T-helper 1 cell treated with Interleukin-12 subunit alpha and Interleukin-12 subunit beta and Interleukin-4 antibody, amounts not matched to agents 30 μg/mL and 1 μg/mL, for 36 hours (primary cell): Measurements from ENCODE around the gene WNT7A.

Experiments
- H3K27ac Mint-ChIP-seq: one replicate; pipeline ENCODE4 v1.8.0; 2021; ENCODE audit warnings: mild to moderate bottlenecking, mixed read lengths
- H3K27me3 Mint-ChIP-seq: one replicate; pipeline ENCODE4 v1.8.0; 2021; ENCODE audit warnings: low read depth, mixed read lengths
- H3K36me3 Mint-ChIP-seq: one replicate; pipeline ENCODE4 v1.8.0; 2021; ENCODE audit warnings: low read depth, mixed read lengths
- H3K4me1 Mint-ChIP-seq: one replicate; pipeline ENCODE4 v1.8.0; 2021; ENCODE audit warnings: low read depth, mixed read lengths
- H3K4me3 Mint-ChIP-seq: one replicate; pipeline ENCODE4 v1.8.0; 2021; ENCODE audit warnings: mild to moderate bottlenecking, moderate library complexity, mixed read lengths
- H3K9me3 Mint-ChIP-seq: one replicate; pipeline ENCODE4 v1.8.0; 2021; ENCODE audit warnings: mixed read lengths

WNT7A gene

DNA sequence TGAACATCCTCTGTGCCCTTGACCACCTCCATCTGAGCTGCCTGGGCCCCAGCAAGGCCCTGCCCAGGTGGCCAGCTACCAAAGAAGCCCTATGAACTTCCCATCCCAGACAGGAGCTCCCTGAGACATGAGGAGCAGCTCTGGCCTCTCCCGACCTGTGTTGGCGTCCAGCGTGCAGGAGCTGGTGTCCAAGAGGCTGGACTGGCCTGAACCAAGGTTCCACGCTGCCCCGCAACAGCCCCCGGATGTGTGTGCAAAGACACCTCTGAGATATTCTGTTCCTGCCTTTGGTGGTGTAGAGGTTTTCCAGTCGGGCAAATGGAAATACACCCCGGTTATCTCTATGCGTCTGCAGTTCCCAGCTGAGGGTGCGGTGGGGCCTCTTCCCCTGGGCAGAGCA is 42.1 kb downstream of the WNT7A start:
- Mint-ChIP-seq H3K4me1 (no peaks in the 10 kb centered on the region), H3K9me3 (no peaks in the 10 kb centered on the region), H3K4me3 (no peak overlapping the region)

DNA sequence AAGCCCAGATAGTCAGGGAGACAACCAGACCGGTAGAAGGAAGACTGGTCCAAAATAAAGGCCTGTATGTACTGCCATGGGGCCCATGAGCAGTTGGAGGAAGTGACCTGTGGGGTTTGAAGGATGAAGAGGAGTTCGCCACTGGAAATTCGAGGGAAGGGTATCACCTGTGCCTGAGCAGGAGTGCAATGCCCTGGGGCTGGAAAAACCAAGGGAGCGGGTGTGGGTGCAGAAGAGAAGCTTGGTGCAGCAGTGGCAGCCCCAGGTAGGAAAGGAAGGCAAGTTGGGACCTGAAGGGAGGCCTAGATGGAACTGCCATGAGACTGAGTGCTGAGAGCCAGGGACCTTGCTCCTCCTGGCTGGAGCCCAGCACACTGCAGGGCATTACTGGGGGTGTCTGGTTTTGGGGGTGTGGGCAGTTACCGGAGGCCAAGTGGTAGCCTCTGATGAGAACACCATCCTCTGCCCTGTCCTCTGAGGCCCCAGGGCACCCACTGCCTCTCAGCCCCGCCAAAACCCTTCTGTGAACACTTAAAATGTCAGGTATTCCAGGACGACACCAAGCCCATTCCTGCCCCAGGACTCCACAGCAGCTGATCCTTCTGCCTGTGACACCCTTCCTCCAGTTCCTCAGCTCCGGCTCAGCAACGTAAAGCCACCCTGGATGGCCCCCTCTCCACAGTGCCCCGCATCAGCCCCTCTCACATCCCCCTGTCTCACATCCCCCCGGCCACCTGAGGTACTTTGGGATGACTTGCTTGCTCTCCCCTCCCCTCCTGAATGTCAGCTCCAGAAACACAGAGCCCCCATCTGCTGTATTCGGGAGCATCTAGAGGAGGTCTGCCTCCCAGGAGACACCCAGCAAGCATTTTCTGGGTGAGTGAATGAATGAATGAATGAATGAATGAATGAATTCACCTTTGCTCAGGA is 42.9 kb downstream of the WNT7A start:
- H3K27me3 Mint-ChIP-seq: no peaks in the 10 kb centered on the region
- H3K4me3 Mint-ChIP-seq: no peak overlapping the region
- H3K36me3 Mint-ChIP-seq: no peaks in the 10 kb centered on the region
- no peaks in the 10 kb centered on the region for H3K9me3 Mint-ChIP-seq
- no peak overlapping the region for H3K27ac Mint-ChIP-seq
- H3K4me1 Mint-ChIP-seq: no peaks in the 10 kb centered on the region

More for the DNA sequence above, 42.1 kb downstream of the WNT7A start:
- Mint-ChIP-seq H3K27ac (no peak overlapping the region), H3K27me3 (no peaks in the 10 kb centered on the region), H3K36me3 (no peaks in the 10 kb centered on the region)

GRCh38 chr3:13835246-13835645 is 44.6 kb downstream of the WNT7A start:
- Mint-ChIP-seq H3K27me3 (no peaks in the 10 kb centered on the region), H3K4me3 (no peak overlapping the region), H3K27ac (no peak overlapping the region), H3K36me3 (no peaks in the 10 kb centered on the region), H3K9me3 (no peaks in the 10 kb centered on the region), H3K4me1 (no peaks in the 10 kb centered on the region)

DNA sequence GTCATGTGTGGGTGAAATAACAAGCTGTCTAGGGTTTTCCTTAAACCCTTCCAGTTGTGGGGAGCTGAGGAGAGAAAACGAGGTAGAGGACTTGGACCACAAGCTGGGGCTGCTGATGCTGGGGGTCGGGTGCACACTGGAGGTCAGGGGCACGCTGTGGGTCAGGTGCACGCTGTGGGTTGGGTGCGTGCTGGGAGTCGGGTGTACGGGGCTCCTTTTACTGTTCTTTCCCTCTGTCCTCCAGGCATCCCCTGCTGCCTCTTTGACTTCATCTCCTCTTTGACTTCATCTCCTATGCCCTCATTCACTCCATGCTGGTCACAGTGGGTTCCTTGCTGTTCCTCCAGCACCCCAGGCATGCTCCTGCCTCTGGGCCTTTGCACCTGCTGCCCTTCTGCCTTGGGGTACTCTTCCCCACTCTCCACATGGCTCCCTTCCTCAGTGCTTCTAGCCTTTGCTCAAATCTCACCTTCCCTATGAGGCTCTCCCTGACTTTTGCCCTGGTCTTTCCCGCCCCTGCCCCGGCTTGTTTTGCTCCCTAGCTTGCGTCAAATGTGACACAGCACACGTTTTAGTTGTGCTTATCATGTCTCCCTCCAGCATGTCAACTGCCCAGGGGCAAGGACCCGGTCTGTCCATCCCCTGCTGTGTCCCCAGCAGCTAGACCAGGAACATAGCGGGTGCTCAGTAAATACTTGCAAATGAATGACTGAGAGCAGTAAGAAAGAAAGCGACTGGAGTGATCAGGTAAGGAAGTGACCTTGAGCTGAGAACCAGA is 45.4 kb downstream of the WNT7A start:
- H3K27me3 Mint-ChIP-seq: no peaks in the 10 kb centered on the region
- H3K4me1 Mint-ChIP-seq: no peaks in the 10 kb centered on the region
- no peak overlapping the region for H3K27ac Mint-ChIP-seq
- no peaks in the 10 kb centered on the region for H3K9me3 Mint-ChIP-seq
- H3K4me3 Mint-ChIP-seq: no peak overlapping the region
- no peaks in the 10 kb centered on the region for H3K36me3 Mint-ChIP-seq

GRCh38 chr3:13833506-13834257 is 46.2 kb downstream of the WNT7A start:
- H3K9me3 Mint-ChIP-seq: no peaks in the 10 kb centered on the region
- no peak overlapping the region for H3K4me3 Mint-ChIP-seq
- no peaks in the 10 kb centered on the region for H3K36me3 Mint-ChIP-seq
- H3K27ac Mint-ChIP-seq: no peak overlapping the region
- H3K27me3 Mint-ChIP-seq: no peaks in the 10 kb centered on the region
- H3K4me1 Mint-ChIP-seq: no peaks in the 10 kb centered on the region

DNA sequence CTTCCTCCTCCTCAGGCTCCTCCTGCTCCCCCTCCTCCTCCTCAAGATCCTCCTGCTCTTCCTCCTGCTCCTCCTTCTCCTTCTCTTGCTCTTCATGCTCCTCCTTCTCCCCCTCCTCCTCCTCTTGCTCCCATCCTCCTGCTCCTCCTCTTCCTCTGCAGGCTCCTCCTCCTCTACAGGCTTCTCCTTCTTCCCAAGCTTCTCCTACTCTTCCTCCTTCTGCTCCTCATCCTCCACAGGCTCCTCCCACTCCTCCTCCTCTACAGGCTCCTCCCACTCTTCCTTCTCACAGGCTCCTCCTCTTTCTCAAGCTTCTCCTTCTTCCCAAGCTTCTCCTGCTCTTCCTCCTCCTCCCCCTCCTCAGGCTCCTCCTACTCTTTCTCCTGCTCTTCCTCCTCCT is 47.7 kb downstream of the WNT7A start:
- H3K36me3 Mint-ChIP-seq: no peaks in the 10 kb centered on the region
- no peak overlapping the region for H3K27ac Mint-ChIP-seq
- H3K9me3 Mint-ChIP-seq: no peaks in the 10 kb centered on the region
- no peaks in the 10 kb centered on the region for H3K4me1 Mint-ChIP-seq
- H3K4me3 Mint-ChIP-seq: no peak overlapping the region
- H3K27me3 Mint-ChIP-seq: no peaks in the 10 kb centered on the region

DNA sequence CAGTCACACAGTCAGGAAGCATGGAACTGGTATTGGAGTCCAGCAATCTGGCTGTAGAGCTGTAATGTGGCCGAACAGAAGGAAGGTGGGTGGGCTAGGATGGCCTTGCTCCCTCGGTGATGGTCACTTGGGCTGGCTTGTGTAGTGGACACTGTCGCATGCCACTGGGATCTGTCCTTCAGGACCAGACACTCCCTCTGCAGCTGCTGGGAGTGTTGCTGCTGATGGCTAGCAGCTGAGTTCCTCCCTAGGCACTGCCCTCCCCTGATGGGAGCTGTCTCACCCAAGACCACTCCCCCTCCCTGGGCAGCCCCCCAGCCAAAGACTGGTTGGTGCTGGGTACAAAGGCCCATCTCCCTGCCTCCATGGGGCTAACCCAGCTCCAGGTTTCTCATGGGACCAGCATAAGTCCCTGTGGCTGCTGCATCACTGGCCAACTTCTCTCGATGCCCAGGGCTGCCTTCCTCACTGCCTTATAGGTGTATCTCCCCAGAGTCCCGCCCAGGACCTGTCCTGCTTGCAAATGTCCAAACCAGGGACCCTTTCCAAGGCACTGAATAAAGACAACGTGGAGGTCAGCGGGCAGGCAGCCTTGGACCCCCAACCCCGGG is 48.4 kb downstream of the WNT7A start:
- no peaks in the 10 kb centered on the region for H3K36me3 Mint-ChIP-seq
- H3K27me3 Mint-ChIP-seq: no peaks in the 10 kb centered on the region
- no peaks in the 10 kb centered on the region for H3K4me1 Mint-ChIP-seq
- no peak overlapping the region for H3K27ac Mint-ChIP-seq
- no peak overlapping the region for H3K4me3 Mint-ChIP-seq
- H3K9me3 Mint-ChIP-seq: no peaks in the 10 kb centered on the region

- Mint-ChIP-seq H3K27ac (no peak overlapping the region), H3K4me3 (no peak overlapping the region), H3K9me3 (peaks cover 3% of the 10 kb centered on the region), H3K4me1 (no peaks in the 10 kb centered on the region), H3K36me3 (no peaks in the 10 kb centered on the region), H3K27me3 (no peaks in the 10 kb centered on the region)
Observed at GRCh38 chr3:13829311-13829710, 50.6 kb downstream of the WNT7A start.

DNA sequence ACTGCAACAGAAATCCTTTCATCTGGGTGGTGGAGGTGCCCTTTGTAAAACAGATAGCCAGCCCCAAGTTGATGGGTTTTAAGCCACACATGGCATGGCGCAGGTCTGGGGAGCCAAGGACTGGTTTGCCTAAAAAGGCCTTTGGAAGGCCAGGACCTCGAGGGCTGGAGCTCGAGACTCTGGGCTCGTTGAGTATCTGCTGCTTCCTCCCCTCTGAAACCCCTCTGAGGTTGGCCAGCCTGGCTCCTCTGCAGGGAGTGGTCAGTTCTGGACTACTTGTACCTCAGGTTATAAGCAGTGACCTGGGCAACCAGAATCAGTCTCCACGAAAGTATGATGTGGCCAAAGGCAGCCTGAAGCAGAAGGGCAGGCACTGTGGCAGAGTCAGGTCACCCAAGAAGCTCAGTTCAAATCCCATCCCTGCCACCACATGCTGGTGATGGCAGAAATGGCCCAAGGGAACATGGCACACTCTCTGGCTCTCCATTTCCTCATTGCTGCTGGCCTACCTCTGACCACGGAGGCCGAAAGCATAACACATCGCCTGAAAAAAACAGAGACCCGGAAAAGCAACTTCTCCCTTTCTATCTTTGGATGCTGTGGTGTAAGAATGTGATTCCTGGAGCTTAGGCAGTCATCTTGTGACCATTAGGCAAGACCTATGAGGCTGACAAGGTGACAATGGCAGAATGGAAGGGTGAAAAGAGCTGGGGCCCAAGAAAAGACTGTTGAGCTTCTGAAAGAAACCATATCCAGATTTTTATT is 51.2 kb downstream of the WNT7A start:
- H3K36me3 Mint-ChIP-seq: no peaks in the 10 kb centered on the region
- no peak overlapping the region for H3K27ac Mint-ChIP-seq
- peaks cover 3% of the 10 kb centered on the region for H3K9me3 Mint-ChIP-seq
- no peaks in the 10 kb centered on the region for H3K4me1 Mint-ChIP-seq
- H3K27me3 Mint-ChIP-seq: no peaks in the 10 kb centered on the region
- no peak overlapping the region for H3K4me3 Mint-ChIP-seq

- Mint-ChIP-seq H3K36me3 (no peaks in the 10 kb centered on the region), H3K4me3 (no peak overlapping the region), H3K27ac (no peak overlapping the region), H3K4me1 (no peaks in the 10 kb centered on the region), H3K9me3 (peaks cover 3% of the 10 kb centered on the region), H3K27me3 (no peaks in the 10 kb centered on the region)
Observed at GRCh38 chr3:13827699-13828098, 52.2 kb downstream of the WNT7A start.

DNA sequence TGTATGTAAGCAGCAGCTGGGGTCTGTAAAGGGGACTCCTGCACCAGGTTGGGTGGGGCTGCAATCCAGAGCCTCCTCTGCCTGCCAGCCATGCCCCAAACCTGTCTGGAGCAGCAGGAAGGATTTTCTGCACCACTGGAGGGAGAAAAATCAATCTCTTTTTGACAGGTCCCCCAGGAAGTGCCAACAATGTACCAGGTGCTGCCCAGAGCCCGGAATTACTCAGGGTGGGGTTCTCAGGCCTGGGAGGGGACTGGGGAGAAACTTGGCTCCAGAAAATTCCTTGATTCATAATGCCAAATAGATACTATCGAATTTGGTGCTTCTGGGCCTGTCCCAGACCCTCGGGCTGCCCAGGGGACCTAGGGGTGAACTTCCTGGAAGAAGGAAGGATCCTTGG is 52.6 kb downstream of the WNT7A start:
- Mint-ChIP-seq H3K27ac (no peak overlapping the region), H3K9me3 (peaks cover 3% of the 10 kb centered on the region), H3K27me3 (no peaks in the 10 kb centered on the region), H3K4me3 (no peak overlapping the region), H3K4me1 (no peaks in the 10 kb centered on the region), H3K36me3 (no peaks in the 10 kb centered on the region)

- Mint-ChIP-seq H3K36me3 (no peaks in the 10 kb centered on the region), H3K9me3 (peaks cover 3% of the 10 kb centered on the region), H3K27ac (no peak overlapping the region), H3K4me1 (no peaks in the 10 kb centered on the region), H3K27me3 (no peaks in the 10 kb centered on the region), H3K4me3 (no peak overlapping the region)
Observed at GRCh38 chr3:13826672-13827071, 53.2 kb downstream of the WNT7A start.

- Mint-ChIP-seq H3K27me3 (no peaks in the 10 kb centered on the region), H3K4me1 (no peaks in the 10 kb centered on the region), H3K4me3 (no peak overlapping the region), H3K36me3 (no peaks in the 10 kb centered on the region), H3K27ac (no peak overlapping the region), H3K9me3 (peaks cover 3% of the 10 kb centered on the region)
Observed at GRCh38 chr3:13825821-13826220, 54.0 kb downstream of the WNT7A start.

DNA sequence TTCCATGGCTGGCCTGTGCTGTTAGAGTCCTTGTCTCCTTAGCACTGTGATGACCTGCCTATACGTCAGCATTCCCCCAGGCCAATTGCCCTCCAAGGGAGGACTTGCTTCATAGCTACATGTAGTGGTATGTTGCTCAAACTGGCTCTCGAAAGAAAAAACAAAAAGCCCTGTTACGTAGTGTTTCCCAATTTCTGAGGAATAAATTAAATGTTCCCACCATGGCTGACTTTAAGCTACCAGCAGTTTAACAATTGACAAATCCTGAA is 54.6 kb downstream of the WNT7A start:
- Mint-ChIP-seq H3K4me3 (no peak overlapping the region), H3K36me3 (no peaks in the 10 kb centered on the region), H3K27ac (no peak overlapping the region), H3K4me1 (no peaks in the 10 kb centered on the region), H3K27me3 (no peaks in the 10 kb centered on the region), H3K9me3 (peaks cover 3% of the 10 kb centered on the region)
